ENCODE measurements around the gene TRAF3IP1. TPM values are rescaled to one million over a fixed set of nuclear protein-coding genes. Genes with fewer than 3 reads are reported as not detected.

Gene TRAF3IP1
- total and polyA plus RNA-seq, 4 donors: 4.0 to 9.1 (median 4.6) TPM

DNA sequence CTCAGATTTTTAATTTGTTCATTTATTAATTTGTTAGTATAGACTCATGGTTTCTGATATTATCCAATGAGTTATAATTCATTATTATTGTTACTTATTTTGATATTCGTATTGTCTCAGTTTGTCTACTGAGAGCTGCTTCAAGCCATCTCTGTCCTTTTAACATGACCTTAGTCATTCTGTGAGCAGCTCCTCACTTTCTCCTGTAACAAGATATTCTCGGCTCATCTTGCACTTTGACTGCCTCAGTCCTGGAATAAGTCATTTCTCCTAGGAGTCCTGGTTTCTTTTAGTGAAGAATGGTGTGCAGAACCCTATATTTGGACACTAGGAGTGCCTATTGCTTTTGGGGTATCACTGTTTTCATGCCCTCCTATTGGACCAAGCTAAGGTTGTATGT is 119.6 kb downstream of the TRAF3IP1 start:
- Histone ChIP-seq H3K9me3 (ENCODE audit: control insufficient read depth in 4 of 4, low read length in 3 of 4) (no peaks in the 10 kb centered on the region), H3K4me1 (ENCODE audit: control insufficient read depth in 4 of 4, insufficient read depth in 4 of 4, low read length in 3 of 4) (peaks cover 16 to 29% (median 23%) of the 10 kb centered on the region in 4 donors), H3K4me3 (ENCODE audit: low read depth in 1 of 3, low read length in 3 of 3) (no peak overlapping the region), H3K27ac (ENCODE audit: low read depth in 1 of 2, low read length in 2 of 2) (peak overlapping the region; percentile 88 to 92), H3K9ac (ENCODE audit: low read depth in 1 of 2, low read length in 2 of 2) (peak overlapping the region in 1 of 2 donors; percentile 75), H3K27me3 (ENCODE audit: control insufficient read depth in 4 of 4, insufficient read depth in 4 of 4, low read length in 3 of 4) (no peaks in the 10 kb centered on the region), H3K36me3 (ENCODE audit: control insufficient read depth in 4 of 4, insufficient read depth in 3 of 4, low read depth in 1 of 4, low read length in 3 of 4) (peaks cover 5 to 17% (median 8%) of the 10 kb centered on the region in 4 donors)
- DNase-seq (ENCODE audit: low spot score): no peak
- TF ChIP-seq HNF4A (conservative IDR thresholded peaks at IDR 0.05) (no peak), GABPA (IDR thresholded peaks at IDR 0.05 in 1 of 2, conservative IDR thresholded peaks at IDR 0.05 in 1 of 2) (no peak), REST (IDR thresholded peaks at IDR 0.05) (no peak), TAF1 (conservative IDR thresholded peaks at IDR 0.05) (no peak), NR2F2 (IDR thresholded peaks at IDR 0.05) (no peak), FOXA1 (IDR thresholded peaks at IDR 0.05) (no peak), FOXA2 (IDR thresholded peaks at IDR 0.05) (no peak), RXRA (IDR thresholded peaks at IDR 0.05) (no peak), HNF4G (IDR thresholded peaks at IDR 0.05) (no peak), SP1 (IDR thresholded peaks at IDR 0.05) (no peak), ATF3 (IDR thresholded peaks at IDR 0.05) (no peak)
- TF ChIP-seq, protein P1, sequence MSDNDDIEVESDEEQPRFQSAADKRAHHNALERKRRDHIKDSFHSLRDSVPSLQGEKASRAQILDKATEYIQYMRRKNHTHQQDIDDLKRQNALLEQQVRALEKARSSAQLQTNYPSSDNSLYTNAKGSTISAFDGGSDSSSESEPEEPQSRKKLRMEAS (IDR thresholded peaks at IDR 0.05): no peak
- TF ChIP-seq, protein P2, sequence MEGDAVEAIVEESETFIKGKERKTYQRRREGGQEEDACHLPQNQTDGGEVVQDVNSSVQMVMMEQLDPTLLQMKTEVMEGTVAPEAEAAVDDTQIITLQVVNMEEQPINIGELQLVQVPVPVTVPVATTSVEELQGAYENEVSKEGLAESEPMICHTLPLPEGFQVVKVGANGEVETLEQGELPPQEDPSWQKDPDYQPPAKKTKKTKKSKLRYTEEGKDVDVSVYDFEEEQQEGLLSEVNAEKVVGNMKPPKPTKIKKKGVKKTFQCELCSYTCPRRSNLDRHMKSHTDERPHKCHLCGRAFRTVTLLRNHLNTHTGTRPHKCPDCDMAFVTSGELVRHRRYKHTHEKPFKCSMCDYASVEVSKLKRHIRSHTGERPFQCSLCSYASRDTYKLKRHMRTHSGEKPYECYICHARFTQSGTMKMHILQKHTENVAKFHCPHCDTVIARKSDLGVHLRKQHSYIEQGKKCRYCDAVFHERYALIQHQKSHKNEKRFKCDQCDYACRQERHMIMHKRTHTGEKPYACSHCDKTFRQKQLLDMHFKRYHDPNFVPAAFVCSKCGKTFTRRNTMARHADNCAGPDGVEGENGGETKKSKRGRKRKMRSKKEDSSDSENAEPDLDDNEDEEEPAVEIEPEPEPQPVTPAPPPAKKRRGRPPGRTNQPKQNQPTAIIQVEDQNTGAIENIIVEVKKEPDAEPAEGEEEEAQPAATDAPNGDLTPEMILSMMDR (IDR thresholded peaks at IDR 0.05; ENCODE audit: low read depth, low read length, missing input control): no peak
- TF ChIP-seq, protein P3, sequence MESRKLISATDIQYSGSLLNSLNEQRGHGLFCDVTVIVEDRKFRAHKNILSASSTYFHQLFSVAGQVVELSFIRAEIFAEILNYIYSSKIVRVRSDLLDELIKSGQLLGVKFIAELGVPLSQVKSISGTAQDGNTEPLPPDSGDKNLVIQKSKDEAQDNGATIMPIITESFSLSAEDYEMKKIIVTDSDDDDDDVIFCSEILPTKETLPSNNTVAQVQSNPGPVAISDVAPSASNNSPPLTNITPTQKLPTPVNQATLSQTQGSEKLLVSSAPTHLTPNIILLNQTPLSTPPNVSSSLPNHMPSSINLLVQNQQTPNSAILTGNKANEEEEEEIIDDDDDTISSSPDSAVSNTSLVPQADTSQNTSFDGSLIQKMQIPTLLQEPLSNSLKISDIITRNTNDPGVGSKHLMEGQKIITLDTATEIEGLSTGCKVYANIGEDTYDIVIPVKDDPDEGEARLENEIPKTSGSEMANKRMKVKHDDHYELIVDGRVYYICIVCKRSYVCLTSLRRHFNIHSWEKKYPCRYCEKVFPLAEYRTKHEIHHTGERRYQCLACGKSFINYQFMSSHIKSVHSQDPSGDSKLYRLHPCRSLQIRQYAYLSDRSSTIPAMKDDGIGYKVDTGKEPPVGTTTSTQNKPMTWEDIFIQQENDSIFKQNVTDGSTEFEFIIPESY (IDR thresholded peaks at IDR 0.05): no peak
- WGBS: 81% methylated on average over 2 of the region's 2 CpGs

- H3K27me3 ChIP-seq (ENCODE audit: control insufficient read depth in 4 of 4, insufficient read depth in 4 of 4, low read length in 3 of 4): no peaks in the 10 kb centered on the region
- peaks cover 2 to 16% (median 8%) of the 10 kb centered on the region in 4 donors for H3K36me3 ChIP-seq (ENCODE audit: control insufficient read depth in 4 of 4, insufficient read depth in 3 of 4, low read depth in 1 of 4, low read length in 3 of 4)
- TF ChIP-seq FOXA2 (IDR thresholded peaks at IDR 0.05) (no peak), HNF4G (IDR thresholded peaks at IDR 0.05) (no peak), RXRA (IDR thresholded peaks at IDR 0.05) (no peak), NR2F2 (IDR thresholded peaks at IDR 0.05) (no peak), YY1 (IDR thresholded peaks at IDR 0.05) (no peak)
- TF ChIP-seq, protein P2 (IDR thresholded peaks at IDR 0.05; ENCODE audit: low read depth, low read length, missing input control): no peak
- peaks cover 18 to 33% (median 23%) of the 10 kb centered on the region in 4 donors for H3K4me1 ChIP-seq (ENCODE audit: control insufficient read depth in 4 of 4, insufficient read depth in 4 of 4, low read length in 3 of 4)
- no peaks in the 10 kb centered on the region for H3K9me3 ChIP-seq (ENCODE audit: control insufficient read depth in 4 of 4, low read length in 3 of 4)
- H3K4me3 ChIP-seq (ENCODE audit: low read depth in 1 of 3, low read length in 3 of 3): no peak overlapping the region
- DNase-seq (ENCODE audit: low spot score): no peak
- peak overlapping the region in 1 of 2 donors; percentile 75 for H3K9ac ChIP-seq (ENCODE audit: low read depth in 1 of 2, low read length in 2 of 2)
- WGBS: 69% methylated on average over 4 of the region's 4 CpGs
- peak overlapping the region; percentile 88 to 92 for H3K27ac ChIP-seq (ENCODE audit: low read depth in 1 of 2, low read length in 2 of 2)
These were observed 120.0 kb downstream of the TRAF3IP1 start for GRCh38 chr2:238440331-238440730.

Measured in liver (tissue), 9 donors.